HG03095 (cell line): ENCODE results near the gene APOL6.
A peak's percentile ranks its signal among the peaks of the same experiment; 100 is the strongest.

ENCODE experiments used
- ATAC-seq: cut with Tn5 transposase; IDR thresholded peaks from one replicate; pipeline ENCODE4 v1.9.1; 2021; ENCODE audit warnings: moderate library complexity; ENCODE audit not compliant: unreplicated experiment

Gene APOL6, protein sequence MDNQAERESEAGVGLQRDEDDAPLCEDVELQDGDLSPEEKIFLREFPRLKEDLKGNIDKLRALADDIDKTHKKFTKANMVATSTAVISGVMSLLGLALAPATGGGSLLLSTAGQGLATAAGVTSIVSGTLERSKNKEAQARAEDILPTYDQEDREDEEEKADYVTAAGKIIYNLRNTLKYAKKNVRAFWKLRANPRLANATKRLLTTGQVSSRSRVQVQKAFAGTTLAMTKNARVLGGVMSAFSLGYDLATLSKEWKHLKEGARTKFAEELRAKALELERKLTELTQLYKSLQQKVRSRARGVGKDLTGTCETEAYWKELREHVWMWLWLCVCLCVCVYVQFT

DNA sequence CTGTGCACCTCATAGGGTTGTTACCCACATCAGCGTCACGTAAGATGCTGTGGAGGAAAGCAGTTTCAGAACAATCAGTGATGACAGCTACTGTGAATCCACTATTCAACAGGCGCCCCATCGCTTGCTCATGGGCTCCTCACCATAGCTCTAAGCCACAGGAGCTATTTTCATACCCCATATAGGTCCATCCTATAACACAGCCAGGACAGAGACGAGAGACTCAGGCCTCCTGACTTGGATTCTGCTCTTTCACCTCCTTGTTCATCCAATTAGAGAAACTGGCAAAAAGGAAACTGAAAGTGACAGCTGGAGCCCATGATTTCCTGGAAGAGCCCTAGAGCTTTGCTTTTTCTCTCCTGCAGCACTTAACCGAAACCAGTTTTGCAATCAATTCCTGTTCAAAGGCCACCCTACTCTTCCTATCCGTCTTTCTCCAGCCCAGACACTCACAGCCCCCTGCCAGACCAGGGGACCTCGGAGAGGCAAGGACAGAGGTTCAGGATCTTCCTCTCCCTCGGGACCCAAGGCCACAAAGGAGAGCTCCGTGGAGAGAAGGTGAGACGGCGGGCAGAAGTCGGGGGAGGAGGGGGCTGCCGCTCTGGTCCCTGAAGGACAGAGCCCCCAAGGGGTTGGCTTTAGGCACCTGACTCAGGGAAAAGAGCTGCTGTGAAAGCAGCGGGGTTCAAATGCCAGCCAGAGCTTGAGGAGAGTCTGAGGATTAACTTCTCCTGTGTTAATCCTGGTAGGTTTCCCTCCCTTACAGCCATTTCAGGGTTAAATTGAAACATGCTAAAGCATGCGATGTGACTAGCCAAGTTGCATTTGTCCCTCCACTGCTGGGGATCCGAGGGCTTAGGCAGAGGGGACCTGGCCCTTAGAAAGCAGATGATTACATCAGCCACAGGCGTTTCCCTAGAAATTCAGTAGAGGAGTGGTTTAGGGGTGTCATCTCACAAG, at the start of gene APOL6:
Gene APOL6, plus strand, starts transcription at position 381 of the 960 bp plus-strand sequence. CDS start 7,980 bp downstream, outside the sequence.
- ATAC-seq: peak; percentile 48

DNA sequence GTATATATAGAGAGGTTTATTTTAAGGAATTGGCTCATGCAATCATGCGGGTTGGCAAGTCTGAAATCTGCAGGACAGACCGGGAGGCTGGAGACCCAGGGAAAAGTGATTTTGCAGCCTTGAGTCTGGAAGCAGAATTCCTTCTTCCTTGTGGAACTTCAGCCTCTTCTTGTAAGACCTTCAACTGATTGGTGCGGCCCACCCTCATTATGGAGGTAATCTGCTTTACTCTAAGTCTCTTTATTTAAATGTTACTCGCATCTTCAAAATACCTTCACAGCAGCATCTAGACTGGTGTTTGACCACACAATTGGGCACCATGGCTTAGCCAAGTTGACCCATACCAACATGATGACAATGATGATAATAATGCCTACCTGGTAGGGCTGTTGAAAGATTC, 48.9 kb upstream of the APOL6 start:
- no peak for ATAC-seq

DNA sequence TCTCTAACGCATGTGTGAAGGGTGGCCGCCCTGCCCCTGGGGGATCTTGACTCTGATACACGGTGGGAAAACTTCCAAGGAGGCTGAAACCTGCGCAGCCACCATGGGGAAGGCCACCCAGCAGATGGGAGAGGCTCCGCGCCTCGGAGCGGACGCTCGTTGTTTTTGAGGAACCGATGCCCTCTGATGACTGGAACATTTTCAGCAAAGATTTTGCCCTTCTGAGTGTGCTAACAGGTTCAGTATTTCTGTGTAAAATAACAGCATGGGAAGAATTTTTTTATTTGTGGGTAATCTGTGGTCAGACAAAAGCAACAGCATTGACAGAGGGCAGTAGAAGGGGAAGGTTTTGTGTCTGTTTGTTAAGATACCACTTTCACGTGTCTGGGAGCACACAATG, 47.8 kb upstream of the APOL6 start:
- ATAC-seq: no peak

DNA sequence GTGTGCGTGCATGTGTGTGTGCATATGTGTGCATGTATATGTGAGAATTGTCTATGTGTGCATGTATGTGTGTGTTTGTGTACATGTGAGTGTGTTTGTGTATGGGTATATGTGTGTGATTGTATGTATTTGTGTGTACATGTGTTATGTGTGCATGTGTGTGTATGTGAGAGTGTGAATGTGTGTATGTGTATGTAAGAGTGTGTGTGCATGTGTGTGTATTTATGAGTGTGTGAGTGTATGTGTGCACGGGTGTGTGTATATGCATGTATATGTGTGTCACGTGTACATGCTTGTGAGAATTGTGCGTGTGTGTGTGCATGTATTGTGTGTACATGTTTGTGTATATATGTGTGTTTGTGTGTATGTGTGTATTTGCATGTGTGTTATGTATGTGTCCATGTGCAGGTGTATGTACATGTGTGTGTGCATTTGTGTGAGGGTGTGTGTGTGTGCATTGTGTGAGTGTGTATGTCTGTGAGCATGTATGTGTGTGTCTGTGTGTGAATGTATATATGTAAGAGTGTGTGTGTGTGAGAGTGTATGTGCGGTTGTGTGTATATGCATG, 47.1 kb upstream of the APOL6 start:
- ATAC-seq: no peak

DNA sequence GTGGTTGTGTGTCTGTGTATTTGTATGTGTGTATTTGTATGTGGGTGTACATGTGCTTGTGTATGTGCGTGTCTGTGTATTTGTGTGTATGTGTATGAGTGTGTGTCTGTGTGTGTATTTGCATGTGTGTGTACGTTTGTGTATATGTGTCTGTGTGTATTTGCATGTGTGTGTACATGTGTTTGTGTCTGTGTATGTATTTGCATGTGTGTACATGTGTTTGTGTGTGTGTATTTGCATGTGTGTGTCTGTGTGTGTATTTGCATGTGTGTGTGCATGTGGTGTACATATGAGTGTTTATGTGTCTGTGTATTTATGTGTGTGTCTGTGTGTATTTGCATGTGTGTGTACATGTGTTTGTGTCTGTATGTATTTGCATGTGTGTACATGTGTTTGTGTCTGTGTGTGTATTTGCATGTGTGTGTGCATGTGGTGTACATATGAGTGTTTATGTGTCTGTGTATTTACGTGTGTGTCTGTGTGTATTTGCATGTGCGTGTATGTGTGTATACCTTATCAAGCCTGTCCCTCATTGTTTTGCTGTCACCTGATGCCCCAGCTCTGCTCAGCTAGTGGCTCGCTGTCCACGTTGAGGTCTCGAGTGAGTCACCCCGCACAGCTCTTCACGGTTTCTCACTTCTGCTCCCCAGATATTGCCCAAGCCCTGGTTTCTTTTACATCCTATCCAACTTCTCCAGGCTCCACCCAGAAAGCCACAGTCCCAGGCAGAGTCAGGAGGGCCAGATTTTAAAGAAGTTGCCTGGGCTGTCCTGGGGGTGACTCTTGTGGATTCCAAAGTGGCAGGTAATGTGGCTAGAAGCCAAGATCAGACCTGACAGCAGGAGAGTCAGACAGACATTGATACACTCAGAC, 46.3 kb upstream of the APOL6 start:
- no peak for ATAC-seq

DNA sequence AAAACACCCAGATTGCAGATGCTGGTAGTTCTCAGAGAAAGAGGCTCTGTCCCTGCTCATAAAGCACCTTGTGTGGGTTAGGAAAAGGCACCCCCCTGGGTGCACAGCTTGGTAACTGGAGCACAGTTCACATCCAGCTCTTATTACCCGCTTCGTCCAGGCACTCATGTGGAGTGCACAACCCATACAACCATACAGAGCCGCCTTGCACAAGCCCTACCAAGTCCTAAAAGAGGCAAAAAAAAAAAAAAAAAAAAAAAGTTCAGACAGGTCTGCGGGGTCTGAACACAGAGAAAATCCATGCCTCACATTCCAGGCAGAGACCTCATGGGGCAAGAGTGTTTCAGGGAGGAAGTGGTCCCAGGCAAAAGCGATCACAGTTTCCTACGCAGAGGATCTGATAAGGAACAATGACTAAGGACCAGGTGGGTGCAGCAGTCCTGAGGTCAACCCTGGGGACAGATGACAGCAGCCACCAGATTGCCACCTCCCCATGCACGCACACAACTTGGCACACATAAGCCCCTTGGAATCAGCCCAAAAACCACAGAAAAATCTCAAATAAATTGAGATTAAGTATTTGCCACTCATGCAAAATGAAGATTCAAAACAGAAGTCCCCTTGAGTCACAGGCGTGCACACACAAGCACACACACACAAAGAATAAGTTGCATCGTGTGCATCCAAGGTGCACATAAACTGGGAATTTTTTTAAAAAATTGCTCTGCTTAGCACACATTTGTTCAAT, 43.5 kb upstream of the APOL6 start:
- no peak for ATAC-seq

DNA sequence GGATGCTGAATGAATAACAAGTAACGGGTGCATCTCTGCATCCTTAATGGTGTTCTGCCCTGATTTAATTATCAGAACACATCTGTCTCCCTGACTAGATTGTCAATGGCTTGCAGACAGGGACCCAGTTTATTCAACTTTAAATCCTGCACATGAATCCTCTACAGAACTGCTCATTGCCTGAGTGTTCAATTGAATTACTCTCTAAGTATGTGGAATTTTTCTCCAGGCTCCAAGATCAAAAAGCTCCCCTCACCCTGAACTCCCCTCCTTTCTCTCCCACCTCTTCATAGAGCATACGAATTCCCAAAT, 42.9 kb upstream of the APOL6 start:
- ATAC-seq: no peak

DNA sequence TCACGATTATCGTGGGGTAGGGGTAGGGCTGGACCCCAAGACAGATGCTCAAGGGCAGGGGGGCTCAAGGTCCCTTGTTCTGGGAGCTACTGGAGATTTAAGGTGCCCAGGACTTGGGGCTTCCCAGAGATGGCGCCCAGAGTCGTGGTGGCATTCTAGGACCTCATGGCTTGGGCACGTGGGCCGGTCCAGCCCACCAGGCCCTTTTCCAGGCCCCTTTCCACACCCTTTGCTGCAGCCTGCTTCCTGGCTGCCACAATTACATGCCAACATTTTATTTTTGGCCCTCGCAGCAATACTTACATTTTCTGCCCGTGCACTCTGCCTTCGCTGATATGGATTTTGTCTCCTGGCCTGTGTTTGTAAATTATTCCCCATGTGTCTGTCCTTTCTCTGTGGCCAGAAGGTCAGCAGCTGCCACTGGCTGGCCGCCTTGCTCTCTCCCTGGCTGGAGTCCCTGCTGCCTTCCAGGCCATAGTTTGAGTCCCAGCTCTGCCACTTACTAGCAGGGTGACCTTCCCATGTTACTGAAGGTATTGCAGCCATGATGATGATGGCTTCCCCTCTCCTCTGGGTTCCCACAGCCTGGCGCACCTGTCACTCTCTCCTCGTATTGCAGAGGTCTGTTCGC, 42.3 kb upstream of the APOL6 start:
- ATAC-seq: no peak

DNA sequence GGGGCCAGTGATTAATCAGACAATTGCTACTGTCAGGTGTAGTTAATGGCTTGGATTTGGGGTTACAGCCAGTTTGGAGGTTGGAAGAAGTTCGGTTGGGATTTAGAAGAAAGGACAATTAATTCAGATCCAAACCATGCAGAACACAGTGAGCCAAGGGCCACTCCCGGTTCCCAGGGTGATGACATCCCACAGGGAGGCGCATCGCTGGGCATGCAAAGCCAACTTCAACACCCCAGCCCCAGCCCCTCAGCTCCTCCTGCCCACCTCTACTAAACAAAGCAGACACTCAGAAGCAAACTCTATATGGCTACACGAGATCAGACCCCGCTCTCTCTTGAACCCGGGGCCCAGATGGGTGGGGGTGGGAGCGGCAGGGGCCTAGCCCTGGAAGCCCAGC, 41.3 kb upstream of the APOL6 start:
- no peak for ATAC-seq

DNA sequence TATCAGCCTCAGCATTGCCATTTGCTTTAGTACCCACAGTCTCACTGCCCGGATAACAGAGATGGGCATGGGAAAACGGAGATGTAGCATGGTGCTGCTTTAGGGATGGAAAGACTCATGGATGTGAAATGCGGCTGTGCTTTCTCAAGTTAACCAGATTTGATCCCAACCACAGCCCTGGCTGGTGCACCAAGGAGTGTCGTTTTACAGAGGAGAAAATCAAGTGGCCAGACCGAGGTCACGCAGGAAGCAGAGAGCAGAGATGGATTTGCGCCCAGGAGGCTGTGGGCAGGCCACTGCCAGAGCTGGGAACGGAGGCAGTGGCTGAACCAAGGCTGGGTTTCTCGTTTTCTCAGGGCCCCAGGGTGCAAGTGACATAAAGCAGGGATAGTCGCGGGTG, 40.2 kb upstream of the APOL6 start:
- no peak for ATAC-seq

DNA sequence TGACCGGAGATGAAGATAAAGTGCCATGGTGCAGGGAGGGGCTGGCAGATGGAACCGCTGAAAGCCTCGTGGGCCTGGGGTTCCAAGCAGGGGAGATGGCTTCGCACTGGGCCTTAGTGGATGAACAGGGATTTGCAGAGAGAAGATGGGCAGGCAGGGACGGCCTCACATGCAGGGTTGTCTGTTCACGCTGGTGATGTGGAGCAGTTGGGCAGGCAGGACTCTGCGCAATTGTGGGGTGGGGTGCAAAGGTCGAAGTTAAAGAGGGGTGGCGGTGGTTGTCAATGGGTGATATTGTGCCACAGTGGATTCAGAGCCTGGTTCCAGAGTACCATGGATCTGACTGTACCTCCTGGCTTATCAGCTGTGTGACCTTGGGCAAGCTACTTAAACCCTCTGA, 39.0 kb upstream of the APOL6 start:
- no peak for ATAC-seq

DNA sequence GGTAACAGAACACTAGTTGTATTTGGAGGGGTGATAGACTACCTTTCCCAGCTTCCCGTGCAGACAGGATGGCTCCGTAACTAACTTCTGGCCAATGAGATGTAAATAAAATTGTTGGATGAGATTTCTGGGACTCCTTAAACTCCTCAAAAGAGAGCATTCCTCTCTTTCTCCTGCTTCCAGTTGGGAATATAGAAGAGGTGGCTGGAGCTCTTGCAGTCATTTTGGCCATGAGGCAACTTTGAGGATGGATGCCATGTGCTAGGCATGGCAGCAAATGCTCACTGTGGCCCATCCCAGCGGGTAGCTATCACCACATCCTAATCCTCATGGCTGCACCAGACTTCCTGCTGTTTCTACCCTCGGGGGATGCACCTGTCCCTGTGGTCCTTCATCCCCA, 38.5 kb upstream of the APOL6 start:
- ATAC-seq: no peak

DNA sequence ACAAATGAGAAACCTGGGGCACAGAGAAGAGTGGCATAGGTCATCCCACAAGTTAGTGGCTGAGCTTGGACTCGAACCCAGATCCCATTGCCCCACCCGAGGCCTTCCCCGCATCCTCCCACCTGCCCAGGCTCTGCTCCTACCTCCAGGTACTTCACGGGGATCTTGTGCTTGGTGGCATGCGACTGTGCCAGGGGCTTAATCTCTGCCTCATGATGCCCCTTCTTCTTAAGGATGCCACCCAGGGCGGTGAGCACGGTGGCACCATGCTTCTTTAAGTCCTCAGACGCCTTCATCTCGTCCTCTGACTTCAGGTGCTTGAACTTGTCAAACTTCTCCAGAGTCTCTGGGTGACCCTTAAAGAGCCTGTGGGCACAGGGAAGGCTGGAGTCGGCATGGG, 37.5 kb upstream of the APOL6 start:
- no peak for ATAC-seq

DNA sequence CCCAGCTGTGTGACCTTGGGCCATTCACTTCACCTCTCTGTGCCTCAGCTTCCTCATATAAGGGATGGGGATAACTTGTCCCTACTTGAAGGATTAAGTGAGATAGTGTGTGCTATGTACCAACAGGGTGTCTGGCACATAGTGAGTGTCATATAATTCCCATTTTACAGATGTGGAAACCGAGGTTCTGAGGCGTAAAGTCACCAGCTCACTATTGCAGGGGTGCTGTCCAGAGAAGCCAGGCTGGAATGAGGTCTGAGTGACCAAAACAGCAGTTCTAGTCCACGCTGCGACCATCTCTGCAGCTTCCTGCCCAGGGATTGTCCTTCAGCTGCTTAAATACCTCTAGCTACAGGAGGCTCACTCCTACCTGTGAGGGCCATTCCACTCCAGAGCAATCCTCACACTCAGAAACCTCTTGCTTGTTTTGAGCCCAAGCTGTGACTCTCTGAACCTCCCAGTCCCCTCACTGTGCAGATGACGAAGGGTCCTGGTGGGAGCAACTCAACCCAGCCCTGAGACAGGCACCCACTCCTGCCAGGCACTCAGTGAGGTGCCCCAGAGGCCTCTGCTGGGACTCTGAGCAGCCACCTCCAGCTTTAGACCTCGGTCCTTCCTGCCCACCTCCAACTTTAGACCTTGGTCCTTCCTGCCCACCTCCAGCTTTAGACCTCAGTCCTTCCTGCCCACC, 36.9 kb upstream of the APOL6 start:
- ATAC-seq: no peak

DNA sequence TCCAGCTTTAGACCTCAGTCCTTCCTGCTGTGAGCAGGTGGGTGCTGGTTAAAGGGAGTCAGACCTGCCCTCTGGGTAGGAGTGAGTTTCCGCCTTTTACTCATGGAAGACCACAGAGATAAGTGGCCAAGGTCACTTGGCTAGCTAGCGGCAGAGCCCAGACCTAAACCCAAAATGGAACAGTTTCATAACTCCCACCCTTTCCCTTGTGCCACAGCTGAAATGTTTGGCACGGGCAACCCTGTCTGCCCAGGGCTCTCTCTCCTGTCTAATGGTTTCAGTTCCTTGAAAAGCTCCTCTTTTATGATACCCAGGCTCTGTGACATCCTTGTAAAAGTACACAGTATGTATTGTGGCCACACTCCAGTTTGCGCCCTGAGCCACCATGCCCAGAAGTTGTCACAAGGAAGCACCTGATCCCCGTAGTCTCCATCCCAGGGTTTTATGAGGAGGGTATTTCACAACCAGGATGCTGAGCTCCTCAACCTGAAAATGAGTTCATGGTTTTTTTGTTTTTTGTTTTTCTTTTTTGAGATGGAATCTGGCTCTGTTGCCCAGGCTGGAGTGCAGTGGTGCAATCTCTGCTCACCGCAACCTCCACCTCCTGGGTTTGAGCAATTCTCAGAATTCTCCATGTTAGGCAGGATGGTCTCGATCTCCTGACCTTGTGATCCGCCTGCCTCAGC, 36.2 kb upstream of the APOL6 start:
- no peak for ATAC-seq

DNA sequence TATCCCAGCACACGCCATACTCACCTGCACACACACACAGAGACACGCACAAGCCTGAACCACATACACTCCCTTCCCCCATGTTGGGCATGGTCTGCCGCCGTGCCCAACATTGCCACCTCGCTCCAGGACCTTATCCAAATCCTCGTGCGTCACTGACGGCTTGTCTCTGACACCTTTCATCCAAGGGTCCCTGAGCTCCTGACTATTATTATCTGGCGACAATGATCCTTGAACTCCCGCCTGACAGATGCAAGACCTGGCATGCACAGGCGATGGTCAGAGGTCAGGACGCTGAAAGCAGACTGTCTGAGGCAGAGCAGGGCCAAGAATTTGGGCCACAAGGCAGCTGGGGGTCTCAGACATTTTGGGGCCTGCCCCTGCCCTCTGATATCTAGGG, 35.3 kb upstream of the APOL6 start:
- no peak for ATAC-seq

DNA sequence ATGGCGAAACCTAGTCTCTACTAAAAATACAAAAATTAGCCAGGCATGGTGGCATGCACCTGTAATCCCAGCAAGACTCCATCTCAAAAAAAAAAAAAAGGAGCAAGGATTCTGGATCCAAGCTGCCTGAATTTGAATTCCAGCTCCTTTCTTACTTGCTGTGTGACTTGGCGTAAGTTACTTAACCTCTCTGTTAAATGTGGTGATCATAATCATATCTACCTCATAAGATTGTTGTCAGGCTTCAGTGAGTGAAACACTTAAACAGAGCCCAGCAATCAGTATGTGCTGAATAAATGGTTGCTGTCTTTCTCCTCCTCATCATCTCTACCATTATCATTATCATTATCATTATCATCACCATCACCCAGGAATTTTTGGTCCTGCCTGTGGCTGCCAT, 33.8 kb upstream of the APOL6 start:
- no peak for ATAC-seq

DNA sequence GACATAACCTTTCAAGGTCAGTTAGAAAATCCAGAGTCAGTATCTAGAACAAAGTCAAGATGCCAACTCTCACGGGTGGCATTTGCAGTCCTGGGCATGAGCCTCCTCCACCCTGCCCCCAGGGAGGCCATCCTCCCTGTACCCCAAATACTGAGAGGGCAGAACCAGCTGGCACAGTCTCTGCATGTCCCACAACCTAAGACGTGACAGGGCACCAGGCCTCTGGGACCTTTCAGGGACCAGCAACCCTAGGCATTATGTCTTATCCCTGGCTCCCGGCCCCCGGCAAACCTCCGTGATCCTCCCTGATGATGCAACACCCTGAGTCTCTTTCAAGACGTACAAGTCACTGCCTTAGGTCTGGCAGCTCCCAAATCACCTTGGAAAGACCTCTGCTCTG, 33.1 kb upstream of the APOL6 start:
- ATAC-seq: no peak

DNA sequence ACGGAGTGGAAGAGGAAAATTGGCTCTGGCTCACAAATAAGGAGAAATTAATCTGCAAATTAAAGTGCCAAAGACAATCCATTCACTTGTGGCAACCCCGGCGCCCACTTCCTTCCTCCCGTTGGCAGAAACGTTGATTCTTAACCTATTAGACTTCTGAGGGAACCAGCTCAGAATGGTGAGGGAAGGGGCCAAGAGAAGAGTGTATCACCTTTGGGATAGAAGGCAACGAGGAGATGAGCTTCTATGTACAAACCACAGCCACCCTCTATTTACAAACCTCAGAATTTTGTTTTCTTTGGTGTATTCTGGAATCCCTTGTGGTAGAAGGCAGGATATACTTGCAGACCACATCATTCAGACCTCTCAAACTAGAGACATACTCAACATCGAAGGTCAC, 32.2 kb upstream of the APOL6 start:
- no peak for ATAC-seq
